ENCODE measurements around the gene NNMT. TPM values are rescaled to one million over a fixed set of nuclear protein-coding genes. Genes with fewer than 3 reads are reported as not detected.

Gene NNMT
- 4.8 TPM in 1 of 2 replicates, not detected in the other for polyA plus RNA-seq

DNA sequence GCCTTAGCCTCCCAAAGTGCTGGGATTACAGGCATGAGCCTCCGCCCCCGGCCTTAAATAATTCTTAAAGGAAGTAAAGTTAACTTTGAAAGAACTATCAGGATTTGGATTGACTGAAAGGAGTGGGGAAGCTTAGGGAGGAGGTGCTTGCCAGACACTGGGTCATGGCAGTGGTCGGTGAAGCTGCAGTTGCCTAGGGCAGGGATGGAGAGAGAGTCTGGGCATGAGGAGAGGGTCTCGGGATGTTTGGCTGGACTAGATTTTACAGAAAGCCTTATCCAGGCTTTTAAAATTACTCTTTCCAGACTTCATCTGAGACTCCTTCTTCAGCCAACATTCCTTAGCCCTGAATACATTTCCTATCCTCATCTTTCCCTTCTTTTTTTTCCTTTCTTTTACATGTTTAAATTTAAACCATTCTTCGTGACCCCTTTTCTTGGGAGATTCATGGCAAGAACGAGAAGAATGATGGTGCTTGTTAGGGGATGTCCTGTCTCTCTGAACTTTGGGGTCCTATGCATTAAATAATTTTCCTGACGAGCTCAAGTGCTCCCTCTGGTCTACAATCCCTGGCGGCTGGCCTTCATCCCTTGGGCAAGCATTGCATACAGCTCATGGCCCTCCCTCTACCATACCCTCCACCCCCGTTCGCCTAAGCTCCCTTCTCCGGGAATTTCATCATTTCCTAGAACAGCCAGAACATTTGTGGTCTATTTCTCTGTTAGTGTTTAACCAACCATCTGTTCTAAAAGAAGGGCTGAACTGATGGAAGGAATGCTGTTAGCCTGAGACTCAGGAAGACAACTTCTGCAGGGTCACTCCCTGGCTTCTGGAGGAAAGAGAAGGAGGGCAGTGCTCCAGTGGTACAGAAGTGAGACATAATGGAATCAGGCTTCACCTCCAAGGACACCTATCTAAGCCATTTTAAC is at the start of gene NNMT:
Gene NNMT (plus strand): TSS at position 724 of the 929 bp plus-strand sequence. CDS start 158 bp downstream, at position 882.

Other genes starting within 250 kb of the NNMT start
- 7.4 TPM in 1 of 2 replicates, not detected in the other for gene ZBTB16, start 236.7 kb upstream of the NNMT start, polyA plus RNA-seq
- gene C11orf71, start 104.1 kb downstream of the NNMT start, polyA plus RNA-seq = 3.1 and 3.6 TPM in 2 replicates
- gene RBM7, start 104.3 kb downstream of the NNMT start, polyA plus RNA-seq = 6.4 and 8.1 TPM in 2 replicates
- gene REXO2, start 143.1 kb downstream of the NNMT start, polyA plus RNA-seq = 58.7 and 68.7 TPM in 2 replicates